ENCODE results near the gene AFDN. TPM values are rescaled to one million over a fixed set of nuclear protein-coding genes. Genes with fewer than 3 reads are reported as not detected.

AFDN gene
- total and polyA plus RNA-seq, 2 donors (not counting 1 experiment from before 2014, with no cell fraction given): 21.0 to 57.1 TPM

DNA sequence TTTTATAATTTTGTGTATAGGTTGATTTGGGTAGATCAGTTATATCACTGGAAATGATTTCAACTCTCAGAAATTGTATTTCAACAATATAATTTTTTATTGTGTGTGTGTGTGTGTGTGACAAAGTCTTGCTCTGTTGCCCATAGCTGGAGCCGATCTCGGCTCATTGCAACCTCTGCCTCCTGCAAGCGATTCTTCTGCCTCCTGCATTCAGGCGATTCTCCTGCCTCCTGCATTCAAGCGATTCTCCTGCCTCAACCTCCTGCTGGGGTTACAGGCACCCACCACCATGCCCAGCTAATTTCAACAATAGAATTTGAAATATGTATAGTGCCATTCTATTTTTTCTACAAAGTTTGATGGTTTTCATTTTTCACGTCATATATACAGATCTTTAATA lies 24.1 kb downstream of the AFDN start:
- no peak overlapping the region for H3K9ac ChIP-seq (ENCODE audit: insufficient read depth, low read length)
- no peak overlapping the region for H3K4me3 ChIP-seq (replicated peaks in 1 of 4; ENCODE audit: control extremely low read depth in 1 of 4, insufficient read depth in 1 of 4, low read depth in 3 of 4, low read length in 4 of 4)
- no peaks in the 10 kb centered on the region for H3K9me3 ChIP-seq (ENCODE audit: control insufficient read depth, insufficient read depth, low read depth, low read length)
- peaks cover 24% of the 10 kb centered on the region for H3K79me2 ChIP-seq (ENCODE audit: control insufficient read depth, insufficient read depth, low read length)
- H3K27me3 ChIP-seq (ENCODE audit: control insufficient read depth, insufficient read depth, low read length): no peaks in the 10 kb centered on the region
- peaks cover 2% of the 10 kb centered on the region for H4K20me1 ChIP-seq (ENCODE audit: control insufficient read depth, extremely low read depth, insufficient read depth, low read length)
- TF ChIP-seq EZH2 (IDR thresholded peaks at IDR 0.05; ENCODE audit: low read length, missing control alignments): no peak
- TF ChIP-seq, protein P1, sequence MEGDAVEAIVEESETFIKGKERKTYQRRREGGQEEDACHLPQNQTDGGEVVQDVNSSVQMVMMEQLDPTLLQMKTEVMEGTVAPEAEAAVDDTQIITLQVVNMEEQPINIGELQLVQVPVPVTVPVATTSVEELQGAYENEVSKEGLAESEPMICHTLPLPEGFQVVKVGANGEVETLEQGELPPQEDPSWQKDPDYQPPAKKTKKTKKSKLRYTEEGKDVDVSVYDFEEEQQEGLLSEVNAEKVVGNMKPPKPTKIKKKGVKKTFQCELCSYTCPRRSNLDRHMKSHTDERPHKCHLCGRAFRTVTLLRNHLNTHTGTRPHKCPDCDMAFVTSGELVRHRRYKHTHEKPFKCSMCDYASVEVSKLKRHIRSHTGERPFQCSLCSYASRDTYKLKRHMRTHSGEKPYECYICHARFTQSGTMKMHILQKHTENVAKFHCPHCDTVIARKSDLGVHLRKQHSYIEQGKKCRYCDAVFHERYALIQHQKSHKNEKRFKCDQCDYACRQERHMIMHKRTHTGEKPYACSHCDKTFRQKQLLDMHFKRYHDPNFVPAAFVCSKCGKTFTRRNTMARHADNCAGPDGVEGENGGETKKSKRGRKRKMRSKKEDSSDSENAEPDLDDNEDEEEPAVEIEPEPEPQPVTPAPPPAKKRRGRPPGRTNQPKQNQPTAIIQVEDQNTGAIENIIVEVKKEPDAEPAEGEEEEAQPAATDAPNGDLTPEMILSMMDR (conservative IDR thresholded peaks at IDR 0.05 in 1 of 2, IDR thresholded peaks at IDR 0.05 in 1 of 2; ENCODE audit: low read depth in 1 of 2, low read length in 2 of 2): no peak
- no peaks in the 10 kb centered on the region for H3K36me3 ChIP-seq (ENCODE audit: control insufficient read depth, insufficient read depth, low read length)
- no peak overlapping the region for H3K4me2 ChIP-seq (ENCODE audit: extremely low read depth, insufficient read depth, low read length)
- no peak overlapping the region for H2AFZ ChIP-seq (ENCODE audit: low read length)
- DNase-seq (ENCODE audit: low read depth in 2 of 2): no peak
- H3K27ac ChIP-seq (ENCODE audit: insufficient read depth, low read length): no peak overlapping the region
- H3K4me1 ChIP-seq (ENCODE audit: control insufficient read depth, extremely low read depth, insufficient read depth, low read length): peaks cover 7% of the 10 kb centered on the region

DNA sequence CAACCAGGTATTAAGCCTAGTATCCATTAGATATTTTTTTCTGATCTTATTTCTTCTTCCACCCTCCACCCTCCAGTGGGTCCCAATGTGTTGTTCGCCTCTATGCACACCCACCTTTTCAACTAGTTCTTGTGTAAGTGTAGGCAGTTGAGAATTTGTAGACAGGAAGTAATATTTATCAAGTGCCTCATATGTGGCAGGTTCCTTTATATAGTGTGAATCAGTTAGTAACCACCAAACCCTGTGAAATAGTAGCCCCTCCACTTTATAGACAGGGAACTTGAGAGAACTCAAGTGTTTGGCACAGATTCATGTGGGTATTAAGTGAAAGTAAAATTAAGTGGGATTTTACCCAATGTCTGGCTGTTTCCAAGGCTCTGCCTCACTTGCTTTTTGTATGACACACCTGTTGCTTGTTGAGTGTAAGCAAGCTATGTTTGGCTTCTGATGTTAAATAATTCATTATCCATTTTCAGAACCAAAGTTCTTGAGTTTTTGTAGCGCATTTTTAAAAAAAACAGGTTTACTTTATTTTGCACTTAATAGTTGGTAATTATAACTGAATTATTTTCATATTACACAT lies 24.8 kb downstream of the AFDN start:
- Histone ChIP-seq H3K4me3 (replicated peaks in 1 of 4; ENCODE audit: control extremely low read depth in 1 of 4, insufficient read depth in 1 of 4, low read depth in 3 of 4, low read length in 4 of 4) (no peak overlapping the region), H3K36me3 (ENCODE audit: control insufficient read depth, insufficient read depth, low read length) (no peaks in the 10 kb centered on the region), H3K4me2 (ENCODE audit: extremely low read depth, insufficient read depth, low read length) (no peak overlapping the region), H2AFZ (ENCODE audit: low read length) (no peak overlapping the region), H3K27me3 (ENCODE audit: control insufficient read depth, insufficient read depth, low read length) (no peaks in the 10 kb centered on the region), H3K9me3 (ENCODE audit: control insufficient read depth, insufficient read depth, low read depth, low read length) (no peaks in the 10 kb centered on the region), H3K4me1 (ENCODE audit: control insufficient read depth, extremely low read depth, insufficient read depth, low read length) (peaks cover 12% of the 10 kb centered on the region), H4K20me1 (ENCODE audit: control insufficient read depth, extremely low read depth, insufficient read depth, low read length) (peaks cover 2% of the 10 kb centered on the region), H3K9ac (ENCODE audit: insufficient read depth, low read length) (no peak overlapping the region), H3K27ac (ENCODE audit: insufficient read depth, low read length) (no peak overlapping the region), H3K79me2 (ENCODE audit: control insufficient read depth, insufficient read depth, low read length) (peaks cover 24% of the 10 kb centered on the region)
- DNase-seq (ENCODE audit: low read depth in 2 of 2): peak in 1 of 2 donors; percentile 42
- TF ChIP-seq, protein P1 (conservative IDR thresholded peaks at IDR 0.05 in 1 of 2, IDR thresholded peaks at IDR 0.05 in 1 of 2; ENCODE audit: low read depth in 1 of 2, low read length in 2 of 2): no peak
- no peak for TF ChIP-seq EZH2 (IDR thresholded peaks at IDR 0.05; ENCODE audit: low read length, missing control alignments)

DNA sequence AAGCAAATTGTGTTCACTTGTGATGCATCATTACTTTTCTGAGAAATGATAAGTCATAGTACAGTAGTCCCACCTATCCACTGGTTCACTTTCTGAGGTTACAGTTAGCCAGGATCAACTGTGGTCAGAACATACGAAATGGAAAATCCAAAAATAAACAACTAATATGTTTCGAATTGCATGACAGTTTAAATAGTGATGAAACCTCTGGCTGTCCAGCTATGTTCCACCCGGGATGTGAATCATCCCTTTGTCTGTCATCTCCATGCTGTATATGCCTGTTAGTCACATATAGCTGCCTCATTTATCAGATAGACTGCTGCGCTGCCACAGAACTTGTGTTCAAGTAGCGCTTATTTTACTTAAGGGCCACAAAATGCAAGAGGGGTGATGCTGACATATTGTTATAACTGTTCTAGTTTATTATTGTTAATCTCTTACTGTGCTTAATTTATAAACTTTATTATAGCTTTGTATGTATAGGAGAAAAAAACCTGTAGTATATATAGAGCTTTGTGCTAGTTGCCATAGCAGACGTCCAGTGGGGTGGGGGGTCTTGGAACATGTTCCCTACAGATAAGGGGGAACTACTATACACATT lies 29.2 kb downstream of the AFDN start:
- no peak for TF ChIP-seq EZH2 (IDR thresholded peaks at IDR 0.05; ENCODE audit: low read length, missing control alignments)
- TF ChIP-seq, protein P1 (conservative IDR thresholded peaks at IDR 0.05 in 1 of 2, IDR thresholded peaks at IDR 0.05 in 1 of 2; ENCODE audit: low read depth in 1 of 2, low read length in 2 of 2): no peak
- H3K4me3 ChIP-seq (replicated peaks in 1 of 4; ENCODE audit: control extremely low read depth in 1 of 4, insufficient read depth in 1 of 4, low read depth in 3 of 4, low read length in 4 of 4): peak overlapping the region in 1 of 4 experiments; percentile 15

More for the DNA sequence above, 29.2 kb downstream of the AFDN start:
- Histone ChIP-seq H3K9me3 (ENCODE audit: control insufficient read depth, insufficient read depth, low read depth, low read length) (no peaks in the 10 kb centered on the region), H3K79me2 (ENCODE audit: control insufficient read depth, insufficient read depth, low read length) (peaks cover 38% of the 10 kb centered on the region), H3K9ac (ENCODE audit: insufficient read depth, low read length) (no peak overlapping the region), H3K4me2 (ENCODE audit: extremely low read depth, insufficient read depth, low read length) (peak overlapping the region; percentile 54), H2AFZ (ENCODE audit: low read length) (no peak overlapping the region), H3K4me1 (ENCODE audit: control insufficient read depth, extremely low read depth, insufficient read depth, low read length) (peaks cover 15% of the 10 kb centered on the region), H4K20me1 (ENCODE audit: control insufficient read depth, extremely low read depth, insufficient read depth, low read length) (no peaks in the 10 kb centered on the region), H3K27ac (ENCODE audit: insufficient read depth, low read length) (peak overlapping the region; percentile 81), H3K27me3 (ENCODE audit: control insufficient read depth, insufficient read depth, low read length) (no peaks in the 10 kb centered on the region), H3K36me3 (ENCODE audit: control insufficient read depth, insufficient read depth, low read length) (no peaks in the 10 kb centered on the region)
- peak; percentile 95 to 98 for DNase-seq (ENCODE audit: low read depth in 2 of 2)
